Esophagus muscularis mucosa (tissue), 4 donors: ENCODE results near the gene COIL.

Source experiments
- CTCF ChIP-seq, 3 experiments: fragments of 200-600 bp in 2 of 3; fragments of 450-650 bp in 1 of 3; sonication (generic) in 2 of 3; IDR thresholded peaks; one replicate each; pipeline ENCODE4 v1.5.1; 2017 to 2019; ENCODE audit warnings: antibody characterized with exemption in 3 of 3, mild to moderate bottlenecking in 2 of 3, moderate library complexity in 1 of 3
- EP300 ChIP-seq: sonication (generic); formaldehyde crosslinking; IDR thresholded peaks from one replicate; pipeline ENCODE4 v1.6.1; 2017; ENCODE audit warnings: antibody characterized with exemption
- POLR2A ChIP-seq: fragments of 450-650 bp; IDR thresholded peaks from one replicate; pipeline ENCODE4 v1.6.1; 2017; ENCODE audit warnings: antibody characterized with exemption, moderate library complexity, mild to moderate bottlenecking, low read depth

- TF ChIP-seq CTCF (IDR thresholded peaks at IDR 0.05) = no peak
- no peak for TF ChIP-seq POLR2A
- TF ChIP-seq EP300 = no peak
Measured at GRCh38 chr17:56934280-56934679, 26.6 kb downstream of the COIL start.
